Measurements from ENCODE around the gene DUSP15.

DUSP15 gene

GRCh38 chr20:31910071-31910803 is 39.9 kb upstream of the DUSP15 start:
- Histone ChIP-seq H2AFZ (ENCODE audit: low read depth, low read length) (no peak overlapping the region), H3K4me1 (ENCODE audit: low read length) (no peaks in the 10 kb centered on the region), H3K9ac (ENCODE audit: low read length) (no peak overlapping the region), H4K20me1 (ENCODE audit: insufficient read depth, low read length) (no peaks in the 10 kb centered on the region), H3K36me3 (replicated peaks; ENCODE audit: low read depth, low read length) (no peaks in the 10 kb centered on the region), H3K27me3 (ENCODE audit: low read depth, low read length) (no peaks in the 10 kb centered on the region), H3K9me3 (ENCODE audit: insufficient read depth, low read length) (no peaks in the 10 kb centered on the region), H3K4me3 (ENCODE audit: low read length) (no peak overlapping the region), H3K79me2 (ENCODE audit: low read length) (no peaks in the 10 kb centered on the region), H3K27ac (ENCODE audit: low read length) (no peak overlapping the region), H3K4me2 (ENCODE audit: low read length) (no peak overlapping the region)
- TF ChIP-seq CTCF (IDR thresholded peaks at IDR 0.05; ENCODE audit: low read depth, low read length) = no peak
- no peak for TF ChIP-seq EZH2phosphoT487 (IDR thresholded peaks at IDR 0.05; ENCODE audit: low read depth)

GRCh38 chr20:31909253-31910070 is 39.1 kb upstream of the DUSP15 start:
- Histone ChIP-seq H3K4me1 (ENCODE audit: low read length) (no peaks in the 10 kb centered on the region), H2AFZ (ENCODE audit: low read depth, low read length) (no peak overlapping the region), H3K27ac (ENCODE audit: low read length) (no peak overlapping the region), H3K9ac (ENCODE audit: low read length) (no peak overlapping the region), H3K4me2 (ENCODE audit: low read length) (no peak overlapping the region), H3K36me3 (replicated peaks; ENCODE audit: low read depth, low read length) (no peaks in the 10 kb centered on the region), H3K27me3 (ENCODE audit: low read depth, low read length) (no peaks in the 10 kb centered on the region), H4K20me1 (ENCODE audit: insufficient read depth, low read length) (no peaks in the 10 kb centered on the region), H3K4me3 (ENCODE audit: low read length) (no peak overlapping the region), H3K9me3 (ENCODE audit: insufficient read depth, low read length) (no peaks in the 10 kb centered on the region), H3K79me2 (ENCODE audit: low read length) (no peaks in the 10 kb centered on the region)
- TF ChIP-seq EZH2phosphoT487 (IDR thresholded peaks at IDR 0.05; ENCODE audit: low read depth) (no peak), CTCF (IDR thresholded peaks at IDR 0.05; ENCODE audit: low read depth, low read length) (no peak)

GRCh38 chr20:31908424-31908823 is 38.1 kb upstream of the DUSP15 start:
- no peaks in the 10 kb centered on the region for H3K36me3 ChIP-seq (replicated peaks; ENCODE audit: low read depth, low read length)
- peaks cover 3% of the 10 kb centered on the region; the same call in 1 of the 2 replicates for H3K4me1 ChIP-seq (ENCODE audit: low read length)
- H3K79me2 ChIP-seq (ENCODE audit: low read length) = no peaks in the 10 kb centered on the region
- no peak overlapping the region for H2AFZ ChIP-seq (ENCODE audit: low read depth, low read length)
- H3K27me3 ChIP-seq (ENCODE audit: low read depth, low read length) = no peaks in the 10 kb centered on the region
- no peak overlapping the region for H3K4me2 ChIP-seq (ENCODE audit: low read length)
- H4K20me1 ChIP-seq (ENCODE audit: insufficient read depth, low read length) = no peaks in the 10 kb centered on the region
- TF ChIP-seq CTCF (IDR thresholded peaks at IDR 0.05; ENCODE audit: low read depth, low read length) (no peak), EZH2phosphoT487 (IDR thresholded peaks at IDR 0.05; ENCODE audit: low read depth) (no peak)
- no peak overlapping the region for H3K4me3 ChIP-seq (ENCODE audit: low read length)
- H3K9ac ChIP-seq (ENCODE audit: low read length) = no peak overlapping the region
- H3K9me3 ChIP-seq (ENCODE audit: insufficient read depth, low read length) = no peaks in the 10 kb centered on the region
- no peak overlapping the region for H3K27ac ChIP-seq (ENCODE audit: low read length)

- Histone ChIP-seq H3K4me1 (ENCODE audit: low read length) (peaks cover 3% of the 10 kb centered on the region; the same call in 1 of the 2 replicates), H3K79me2 (ENCODE audit: low read length) (no peaks in the 10 kb centered on the region), H2AFZ (ENCODE audit: low read depth, low read length) (no peak overlapping the region), H3K9me3 (ENCODE audit: insufficient read depth, low read length) (no peaks in the 10 kb centered on the region), H4K20me1 (ENCODE audit: insufficient read depth, low read length) (no peaks in the 10 kb centered on the region), H3K4me2 (ENCODE audit: low read length) (no peak overlapping the region), H3K4me3 (ENCODE audit: low read length) (no peak overlapping the region), H3K9ac (ENCODE audit: low read length) (no peak overlapping the region), H3K36me3 (replicated peaks; ENCODE audit: low read depth, low read length) (no peaks in the 10 kb centered on the region), H3K27ac (ENCODE audit: low read length) (no peak overlapping the region), H3K27me3 (ENCODE audit: low read depth, low read length) (no peaks in the 10 kb centered on the region)
- TF ChIP-seq CTCF (IDR thresholded peaks at IDR 0.05; ENCODE audit: low read depth, low read length) (no peak), EZH2phosphoT487 (IDR thresholded peaks at IDR 0.05; ENCODE audit: low read depth) (no peak)
Measured at GRCh38 chr20:31908016-31908415, 37.7 kb upstream of the DUSP15 start.
